CD14-positive monocyte (primary cell): ENCODE measurements around the gene MSANTD3. TPM values are rescaled to one million over a fixed set of nuclear protein-coding genes. Genes with fewer than 3 reads are reported as not detected.

Experiments
- DNase-seq, 3 donors: peaks; one replicate each; pipeline ENCODE4 v3.0.0-alpha.2; 2011 to 2022
- H2AFZ ChIP-seq: 2 replicates; pipeline ENCODE4 v1.6.0; 2012; ENCODE audit warnings: mild to moderate bottlenecking, low read depth, low read length, inconsistent platforms; ENCODE audit not compliant: insufficient read depth, poor library complexity, severe bottlenecking
- H3K27ac ChIP-seq, 2 donors: 1 replicate in 1 of 2; 2 replicates in 1 of 2; pipeline ENCODE4 v1.5.1; 2012 to 2013; ENCODE audit warnings: low read length in 2 of 2, control low read depth in 1 of 2, inconsistent platforms in 1 of 2, low read depth in 1 of 2, mild to moderate bottlenecking in 1 of 2
- H3K27me3 ChIP-seq, 2 donors: one replicate each; pipeline versions ENCODE4 v1.6.0 to v1.6.1; 2011 to 2013; ENCODE audit warnings: low read length in 2 of 2; ENCODE audit not compliant: control insufficient read depth in 2 of 2, insufficient read depth in 2 of 2
- H3K36me3 ChIP-seq, 2 donors: replicated peaks in 1 of 2; 1 replicate in 1 of 2; 2 replicates in 1 of 2; pipeline versions ENCODE4 v1.5.1 to v1.6.1; 2012 to 2013; ENCODE audit warnings: low read length in 2 of 2, control low read depth in 1 of 2, inconsistent platforms in 1 of 2, mild to moderate bottlenecking in 1 of 2; ENCODE audit not compliant: insufficient read depth in 2 of 2, control insufficient read depth in 1 of 2
- H3K4me1 ChIP-seq, 2 donors: 1 replicate in 1 of 2; 2 replicates in 1 of 2; pipeline versions ENCODE4 v1.5.1 to v1.6.1; 2012 to 2013; ENCODE audit warnings: low read length in 2 of 2, control low read depth in 1 of 2, inconsistent platforms in 1 of 2, mild to moderate bottlenecking in 1 of 2, moderate library complexity in 1 of 2; ENCODE audit not compliant: insufficient read depth in 2 of 2, control insufficient read depth in 1 of 2
- H3K4me2 ChIP-seq: replicated peaks from 2 replicates; pipeline ENCODE3; 2012; ENCODE audit warnings: low read length, moderate library complexity, mild to moderate bottlenecking; ENCODE audit not compliant: poor library complexity, severe bottlenecking; ENCODE audit errors: extremely low read depth
- H3K4me3 ChIP-seq, 3 experiments: fragments of 200-600 bp in 1 of 3; sonication (generic) in 1 of 3; replicated peaks in 1 of 3; 1 replicate in 2 of 3; 2 replicates in 1 of 3; pipeline ENCODE4 v1.5.1; 2011 to 2013; ENCODE audit warnings: low read length in 3 of 3, mild to moderate bottlenecking in 3 of 3, control low read depth in 2 of 3, low read depth in 2 of 3, inconsistent platforms in 1 of 3, moderate library complexity in 1 of 3
- H3K79me2 ChIP-seq: 2 replicates; pipeline ENCODE4 v1.6.0; 2012; ENCODE audit warnings: mild to moderate bottlenecking, control low read depth, inconsistent platforms, low read length, moderate library complexity; ENCODE audit not compliant: insufficient read depth
- H3K9ac ChIP-seq: 2 replicates; pipeline ENCODE4 v1.6.0; 2017; ENCODE audit warnings: low read length, mild to moderate bottlenecking; ENCODE audit not compliant: insufficient read depth, poor library complexity, severe bottlenecking
- H3K9me3 ChIP-seq, 2 donors: replicated peaks in 1 of 2; 1 replicate in 1 of 2; 2 replicates in 1 of 2; pipeline versions ENCODE4 v1.5.1 to v1.6.1; 2012 to 2013; ENCODE audit warnings: low read length in 2 of 2, control low read depth in 1 of 2; ENCODE audit not compliant: control insufficient read depth in 1 of 2, insufficient read depth in 1 of 2
- H4K20me1 ChIP-seq: 2 replicates; pipeline ENCODE4 v1.6.0; 2012; ENCODE audit warnings: mild to moderate bottlenecking, low read length, control low read depth, moderate library complexity; ENCODE audit not compliant: insufficient read depth
- H3K27ac Mint-ChIP-seq, 7 donors: one replicate each; pipeline ENCODE4 v1.8.0; 2020; ENCODE audit warnings: mild to moderate bottlenecking in 7 of 7, mixed read lengths in 7 of 7, moderate library complexity in 6 of 7, inconsistent platforms in 2 of 7
- H3K27me3 Mint-ChIP-seq, 3 donors: one replicate each; pipeline ENCODE4 v1.8.0; 2021 to 2022; ENCODE audit warnings: low read depth in 3 of 3, mild to moderate bottlenecking in 3 of 3, mixed read lengths in 3 of 3, moderate library complexity in 3 of 3, inconsistent platforms in 1 of 3
- H3K36me3 Mint-ChIP-seq, 2 donors: one replicate each; pipeline ENCODE4 v1.8.0; 2020; ENCODE audit warnings: mixed read lengths in 2 of 2, inconsistent platforms in 1 of 2, mild to moderate bottlenecking in 1 of 2
- H3K4me1 Mint-ChIP-seq: one replicate; pipeline ENCODE4 v1.8.0; 2020; ENCODE audit warnings: mild to moderate bottlenecking, mixed read lengths
- H3K4me3 Mint-ChIP-seq, 2 donors: one replicate each; pipeline ENCODE4 v1.8.0; 2020; ENCODE audit warnings: mild to moderate bottlenecking in 2 of 2, mixed read lengths in 2 of 2, moderate library complexity in 1 of 2
- H3K9me3 Mint-ChIP-seq, 7 donors: one replicate each; pipeline ENCODE4 v1.8.0; 2020 to 2022; ENCODE audit warnings: mixed read lengths in 7 of 7, mild to moderate bottlenecking in 6 of 7, moderate library complexity in 6 of 7, inconsistent platforms in 2 of 7
- CTCF ChIP-seq: fragments of 200-600 bp; IDR thresholded peaks from one replicate; pipeline ENCODE4 v1.8.0; 2022; ENCODE audit warnings: antibody characterized with exemption, mild to moderate bottlenecking
- WGBS: methylation state at CpG from one replicate; pipeline ENCODE4 v1.1.5; 2013; ENCODE audit warnings: missing lambda C conversion rate; ENCODE audit not compliant: insufficient coverage; 5-methylcytosine and 5-hydroxymethylcytosine counted together
- intact Hi-C, 2 donors: fragments of 100-400 bp; cut with micrococcal nuclease; formaldehyde crosslinking; loops; one replicate each; pipeline versions ENCODE4 v1.15.0 to v1.15.1; 2023
- polyA plus RNA-seq, 3 donors: library from polyadenylated mRNA; depleted of rRNA in 1 of 3; unstranded in 2 of 3; stranded (reverse) in 1 of 3; fragments of 300-500 nt in 2 of 3; fragments of >200 nt in 1 of 3; fragmentation: Illumina TruSeq in 2 of 3; gene quantifications; 1 replicate in 2 of 3; 2 replicates in 1 of 3; pipeline ENCODE4 v1.2.3, GENCODE V29; 2012 to 2021

MSANTD3 gene
- polyA plus RNA-seq, 3 donors: 0.82 to 1.7 (median 1.1) TPM

- WGBS: no CpG with 5 or more reads among the region's 1 CpG
- H3K27ac Mint-ChIP-seq: no peak overlapping the region
- intact Hi-C loops: no loop called here
- H3K27me3 Mint-ChIP-seq: peaks cover 10 to 17% (median 15%) of the 10 kb centered on the region in 3 donors
- H3K4me1 ChIP-seq: no peaks in the 10 kb centered on the region
- no peak overlapping the region for H3K4me3 Mint-ChIP-seq
- no peak for TF ChIP-seq CTCF
- H3K9me3 ChIP-seq: no peaks in the 10 kb centered on the region
- no peak overlapping the region for H2AFZ ChIP-seq
- H3K36me3 ChIP-seq: no peaks in the 10 kb centered on the region
- H3K79me2 ChIP-seq: no peaks in the 10 kb centered on the region
- no peaks in the 10 kb centered on the region for H3K4me1 Mint-ChIP-seq
- no peaks in the 10 kb centered on the region for H4K20me1 ChIP-seq
- no peak overlapping the region for H3K4me3 ChIP-seq
- no peak overlapping the region for H3K4me2 ChIP-seq
- peaks cover 4 to 8% of the 10 kb centered on the region in 2 donors for H3K27me3 ChIP-seq
- no peak overlapping the region for H3K27ac ChIP-seq
- no peak overlapping the region for H3K9ac ChIP-seq
- DNase-seq: no peak
- no peaks in the 10 kb centered on the region for H3K36me3 Mint-ChIP-seq
- H3K9me3 Mint-ChIP-seq: no peaks in the 10 kb centered on the region
These were observed 38.8 kb downstream of the MSANTD3 start for GRCh38 chr9:100465761-100466160.

GRCh38 chr9:100466171-100466828 lies 39.4 kb downstream of the MSANTD3 start:
- Mint-ChIP-seq H3K27me3 (peaks cover 10 to 19% (median 15%) of the 10 kb centered on the region in 3 donors), H3K4me3 (no peak overlapping the region), H3K27ac (peak overlapping the region in 1 of 7 donors; percentile 27), H3K9me3 (no peaks in the 10 kb centered on the region), H3K4me1 (no peaks in the 10 kb centered on the region), H3K36me3 (no peaks in the 10 kb centered on the region)
- no peak overlapping the region for H3K4me3 ChIP-seq
- H3K27ac ChIP-seq: no peak overlapping the region
- no peaks in the 10 kb centered on the region for H3K79me2 ChIP-seq
- H3K4me2 ChIP-seq: no peak overlapping the region
- H3K36me3 ChIP-seq: no peaks in the 10 kb centered on the region
- intact Hi-C loops: no loop called here
- no peaks in the 10 kb centered on the region for H3K9me3 ChIP-seq
- no peaks in the 10 kb centered on the region for H4K20me1 ChIP-seq
- no CpG with 5 or more reads among the region's 2 CpGs for WGBS
- peaks cover 4 to 14% of the 10 kb centered on the region in 2 donors for H3K27me3 ChIP-seq
- no peak overlapping the region for H3K9ac ChIP-seq
- no peak overlapping the region for H2AFZ ChIP-seq
- DNase-seq: no peak
- H3K4me1 ChIP-seq: no peaks in the 10 kb centered on the region
- no peak for TF ChIP-seq CTCF
